CD8-positive, alpha-beta memory T cell (primary cell): ENCODE results near the gene TBC1D9. TPM values are rescaled to one million over a fixed set of nuclear protein-coding genes. Genes with fewer than 3 reads are reported as not detected.

ENCODE experiments used
- CTCF ChIA-PET: fragments of 350-600 bp; sonication (Branson Sonifier 250); formaldehyde crosslinking; loops from one replicate; lab custom pipeline; 2021; ENCODE audit warnings: antibody characterized with exemption; lab: Charles Lee
- POLR2A ChIA-PET: fragments of 350-600 bp; sonication (Branson Sonifier 250); formaldehyde crosslinking; loops from one replicate; lab custom pipeline; 2021; ENCODE audit warnings: antibody characterized with exemption; lab: Charles Lee
- DNase-seq, 5 donors: peaks; one replicate each; pipeline versions ENCODE4 v3.0.0 to v3.0.0-alpha.2; 2020 to 2022; ENCODE audit warnings: mixed read lengths in 1 of 5
- H3K27ac ChIP-seq: one replicate; pipeline ENCODE4 v1.7.0; 2013; ENCODE audit warnings: low read depth, mild to moderate bottlenecking, low read length, moderate library complexity
- H3K27me3 ChIP-seq: 2 replicates; pipeline ENCODE4 v1.7.0; 2013; ENCODE audit warnings: low read length, mild to moderate bottlenecking; ENCODE audit not compliant: insufficient read depth, poor library complexity, severe bottlenecking
- H3K36me3 ChIP-seq: 2 replicates; pipeline ENCODE4 v1.7.0; 2013; ENCODE audit warnings: mild to moderate bottlenecking, low read length, moderate library complexity; ENCODE audit not compliant: insufficient read depth
- H3K4me1 ChIP-seq: 2 replicates; pipeline ENCODE4 v1.7.0; 2013; ENCODE audit warnings: mild to moderate bottlenecking, low read length, moderate library complexity; ENCODE audit not compliant: insufficient read depth
- H3K4me3 ChIP-seq: 2 replicates; pipeline ENCODE4 v1.7.0; 2013; ENCODE audit warnings: mild to moderate bottlenecking, low read length
- H3K9me3 ChIP-seq: 2 replicates; pipeline ENCODE4 v1.7.0; 2013; ENCODE audit warnings: mild to moderate bottlenecking, low read length
- H3K27ac Mint-ChIP-seq, 8 donors: one replicate each; pipeline ENCODE4 v1.8.0; 2020 to 2021; ENCODE audit warnings: mixed read lengths in 8 of 8, mild to moderate bottlenecking in 6 of 8, inconsistent platforms in 3 of 8, moderate library complexity in 3 of 8
- H3K27me3 Mint-ChIP-seq, 2 donors: one replicate each; pipeline ENCODE4 v1.8.0; 2020 to 2021; ENCODE audit warnings: mixed read lengths in 2 of 2, mild to moderate bottlenecking in 1 of 2, moderate library complexity in 1 of 2
- H3K36me3 Mint-ChIP-seq, 3 donors: one replicate each; pipeline ENCODE4 v1.8.0; 2020 to 2021; ENCODE audit warnings: mixed read lengths in 3 of 3, inconsistent platforms in 1 of 3, mild to moderate bottlenecking in 1 of 3
- H3K4me1 Mint-ChIP-seq, 3 donors: one replicate each; pipeline ENCODE4 v1.8.0; 2020 to 2021; ENCODE audit warnings: mixed read lengths in 3 of 3, inconsistent platforms in 1 of 3, mild to moderate bottlenecking in 1 of 3
- H3K4me3 Mint-ChIP-seq, 7 donors: one replicate each; pipeline ENCODE4 v1.8.0; 2020 to 2021; ENCODE audit warnings: mixed read lengths in 7 of 7, mild to moderate bottlenecking in 6 of 7, moderate library complexity in 4 of 7, inconsistent platforms in 2 of 7
- H3K9me3 Mint-ChIP-seq, 5 donors: one replicate each; pipeline ENCODE4 v1.8.0; 2020 to 2022; ENCODE audit warnings: mixed read lengths in 5 of 5, mild to moderate bottlenecking in 3 of 5, moderate library complexity in 2 of 5, inconsistent platforms in 1 of 5
- polyA plus RNA-seq: library from polyadenylated mRNA; unstranded; fragments of 300-500 nt; fragmentation: Illumina TruSeq; gene quantifications from one replicate; pipeline ENCODE4 v1.2.3, GENCODE V29; 2021
- total RNA-seq, 2 experiments: library from RNA; stranded (reverse); gene quantifications; one replicate each; pipeline ENCODE4 v1.2.3, GENCODE V29; 2021

Gene TBC1D9
- total and polyA plus RNA-seq, 3 experiments from 2014 or later = 0.13 to 0.46 TPM; not detected in 1

DNA sequence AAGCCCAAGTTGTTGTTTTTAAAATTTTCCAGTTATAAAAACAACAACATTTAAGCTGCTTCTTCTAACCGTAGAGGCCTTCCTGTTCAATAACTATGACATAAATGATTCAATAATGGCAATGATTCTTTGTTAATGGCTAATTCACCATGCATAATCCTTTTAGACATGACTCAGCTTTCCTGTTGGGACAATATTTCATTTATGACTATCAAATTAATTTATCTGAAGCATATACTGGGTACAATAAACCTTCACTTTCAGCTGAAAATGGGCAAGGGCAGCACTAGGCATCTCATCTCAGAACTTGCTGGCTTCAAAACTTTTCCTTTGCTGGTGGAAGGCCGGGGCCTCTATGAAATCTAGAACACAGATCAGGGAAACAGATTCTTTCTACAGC, 38.9 kb downstream of the TBC1D9 start:
- Mint-ChIP-seq H3K9me3 (peaks cover 0 to 4% (median 0%) of the 10 kb centered on the region in 5 donors), H3K36me3 (no peaks in the 10 kb centered on the region), H3K27ac (peak overlapping the region in 1 of 8 donors; percentile 15), H3K27me3 (peaks cover 0 to 9% of the 10 kb centered on the region in 2 donors), H3K4me1 (peaks cover 10 to 14% (median 11%) of the 10 kb centered on the region in 3 donors), H3K4me3 (no peak overlapping the region)
- peaks cover 9% of the 10 kb centered on the region for H3K4me1 ChIP-seq
- CTCF ChIA-PET = no interaction called here
- POLR2A ChIA-PET = no interaction called here
- H3K36me3 ChIP-seq = no peaks in the 10 kb centered on the region
- DNase-seq = no peak
- H3K27ac ChIP-seq = no peak overlapping the region
- H3K9me3 ChIP-seq = no peaks in the 10 kb centered on the region
- no peaks in the 10 kb centered on the region for H3K27me3 ChIP-seq
- H3K4me3 ChIP-seq = no peak overlapping the region

DNA sequence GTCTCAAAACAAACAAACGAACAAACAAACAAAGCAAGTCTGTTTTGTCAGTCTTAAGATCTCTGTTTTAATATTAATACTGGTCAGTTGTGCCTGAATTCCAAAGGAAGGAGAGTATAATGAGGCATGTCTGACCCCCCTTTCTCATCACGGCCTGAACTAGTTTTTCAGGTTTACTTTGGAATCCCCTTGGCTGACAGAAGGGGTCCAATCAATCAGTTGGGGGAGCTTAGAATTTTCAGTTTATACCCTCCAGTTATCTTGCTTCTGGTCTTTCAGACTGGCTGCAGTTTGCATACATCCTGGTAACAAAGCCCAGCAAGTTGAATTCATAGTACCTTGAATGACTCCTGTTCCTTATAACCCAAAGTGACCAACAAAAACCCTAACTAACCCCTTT, 41.1 kb downstream of the TBC1D9 start:
- Histone ChIP-seq H3K9me3 (no peaks in the 10 kb centered on the region), H3K36me3 (no peaks in the 10 kb centered on the region), H3K4me1 (no peaks in the 10 kb centered on the region), H3K27ac (no peak overlapping the region), H3K27me3 (no peaks in the 10 kb centered on the region), H3K4me3 (no peak overlapping the region)
- no peak overlapping the region for H3K4me3 Mint-ChIP-seq
- peaks cover 0 to 4% (median 1%) of the 10 kb centered on the region in 3 donors for H3K4me1 Mint-ChIP-seq
- H3K27ac Mint-ChIP-seq = no peak overlapping the region
- no peak for DNase-seq
- H3K36me3 Mint-ChIP-seq = no peaks in the 10 kb centered on the region
- H3K9me3 Mint-ChIP-seq = peaks cover 0 to 4% (median 0%) of the 10 kb centered on the region in 5 donors
- peaks cover 0 to 4% of the 10 kb centered on the region in 2 donors for H3K27me3 Mint-ChIP-seq
- ChIA-PET CTCF (interaction anchor here (0.7 kb wide), 1 partner anchor 43 kb away, joined by 3 read pairs; no protein-coding TSS in a partner anchor), POLR2A (no interaction called here)

DNA sequence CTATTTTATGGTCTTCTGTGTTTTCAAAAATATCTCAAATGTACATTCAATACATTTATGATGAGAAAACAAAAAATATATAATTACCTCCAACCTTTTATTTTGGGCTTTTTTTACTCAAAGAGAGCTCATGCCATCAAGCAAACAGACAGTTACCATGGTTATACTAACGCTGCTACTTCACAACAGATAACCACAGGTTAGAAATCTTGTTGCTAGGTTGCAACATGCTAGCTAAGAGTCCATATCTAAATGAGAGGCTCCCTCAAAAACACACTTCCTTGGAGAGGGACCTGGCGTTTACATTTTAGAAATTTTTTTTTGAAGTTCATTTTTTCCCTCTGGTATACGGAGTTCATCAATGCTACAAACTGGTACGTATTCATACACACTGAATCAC, 44.3 kb downstream of the TBC1D9 start:
- H3K36me3 ChIP-seq = no peaks in the 10 kb centered on the region
- no peak for DNase-seq
- peaks cover 3 to 4% of the 10 kb centered on the region in 2 donors for H3K27me3 Mint-ChIP-seq
- no peaks in the 10 kb centered on the region for H3K9me3 ChIP-seq
- no peaks in the 10 kb centered on the region for H3K4me1 ChIP-seq
- H3K9me3 Mint-ChIP-seq = peaks cover 0 to 4% (median 0%) of the 10 kb centered on the region in 5 donors
- H3K27me3 ChIP-seq = no peaks in the 10 kb centered on the region
- POLR2A ChIA-PET = no interaction called here
- no peak overlapping the region for H3K27ac Mint-ChIP-seq
- H3K4me3 ChIP-seq = no peak overlapping the region
- CTCF ChIA-PET = no interaction called here
- no peak overlapping the region for H3K4me3 Mint-ChIP-seq
- H3K27ac ChIP-seq = no peak overlapping the region
- peaks cover 0 to 4% (median 0%) of the 10 kb centered on the region in 3 donors for H3K4me1 Mint-ChIP-seq
- no peaks in the 10 kb centered on the region for H3K36me3 Mint-ChIP-seq

DNA sequence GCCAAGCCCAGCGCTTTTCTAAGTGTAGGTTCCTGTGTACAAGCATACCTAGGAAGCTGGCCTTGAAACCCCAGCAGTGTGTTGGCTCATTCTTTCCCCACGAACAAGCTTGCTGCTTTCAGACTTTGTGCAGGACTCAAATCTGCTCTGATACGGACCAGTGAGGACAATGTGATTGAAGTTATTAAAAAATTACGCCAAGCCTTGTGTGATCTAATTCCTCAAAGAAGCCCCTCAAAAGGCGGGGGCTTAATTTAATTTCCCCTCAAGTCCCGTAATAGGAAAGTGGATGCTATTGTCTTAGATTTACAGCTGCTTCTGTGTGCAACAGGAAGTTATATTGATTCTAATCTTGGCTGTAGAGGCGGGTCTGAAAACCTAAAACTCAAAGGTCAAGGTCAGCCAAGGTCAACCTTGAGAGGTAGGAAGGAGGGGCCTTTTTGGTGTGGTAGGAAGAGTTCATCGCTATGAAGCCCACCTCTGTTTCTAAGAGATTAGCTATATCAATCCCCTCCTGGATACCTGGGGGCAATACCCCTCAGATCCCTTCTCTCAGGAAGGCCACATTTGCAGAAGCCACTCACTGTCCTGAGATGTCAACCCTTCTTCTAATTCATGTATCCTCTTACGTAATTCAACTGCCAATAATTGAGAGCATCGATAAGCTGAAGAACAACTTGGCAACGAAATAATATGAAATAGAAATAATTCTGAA, 45.1 kb downstream of the TBC1D9 start:
- peaks cover 0 to 4% (median 0%) of the 10 kb centered on the region in 5 donors for H3K9me3 Mint-ChIP-seq
- CTCF ChIA-PET = no interaction called here
- no peak for DNase-seq
- H3K27me3 Mint-ChIP-seq = peaks cover 3 to 4% of the 10 kb centered on the region in 2 donors
- Histone ChIP-seq H3K36me3 (no peaks in the 10 kb centered on the region), H3K4me1 (no peaks in the 10 kb centered on the region), H3K4me3 (no peak overlapping the region), H3K9me3 (no peaks in the 10 kb centered on the region), H3K27me3 (no peaks in the 10 kb centered on the region), H3K27ac (no peak overlapping the region)
- H3K27ac Mint-ChIP-seq = no peak overlapping the region
- H3K4me1 Mint-ChIP-seq = peaks cover 0 to 4% (median 0%) of the 10 kb centered on the region in 3 donors
- POLR2A ChIA-PET = no interaction called here
- no peaks in the 10 kb centered on the region for H3K36me3 Mint-ChIP-seq
- H3K4me3 Mint-ChIP-seq = no peak overlapping the region

DNA sequence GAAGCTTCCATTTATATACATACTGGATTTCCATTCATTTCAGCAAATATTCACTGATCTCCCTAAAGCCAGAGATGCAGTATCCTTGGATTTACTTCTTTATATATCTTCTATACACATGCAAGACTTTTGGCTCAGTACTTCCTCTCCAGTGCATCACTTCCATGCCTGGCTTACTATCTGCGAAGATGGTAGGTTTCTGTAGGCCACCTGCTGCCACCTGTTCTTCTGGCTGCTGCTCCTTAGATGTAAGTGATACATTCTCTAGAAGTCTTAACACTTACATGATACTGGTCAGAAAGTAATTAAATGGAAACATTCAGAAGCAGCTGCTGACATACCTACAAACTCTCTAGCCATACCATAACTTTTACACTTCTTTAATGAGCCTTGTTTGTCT, 48.9 kb downstream of the TBC1D9 start:
- no peak overlapping the region for H3K27ac ChIP-seq
- H3K4me1 ChIP-seq = no peaks in the 10 kb centered on the region
- DNase-seq = no peak
- Mint-ChIP-seq H3K4me3 (no peak overlapping the region), H3K27me3 (peaks cover 0 to 3% of the 10 kb centered on the region in 2 donors), H3K9me3 (no peaks in the 10 kb centered on the region), H3K4me1 (peaks cover 0 to 4% (median 0%) of the 10 kb centered on the region in 3 donors), H3K36me3 (no peaks in the 10 kb centered on the region), H3K27ac (no peak overlapping the region)
- no peaks in the 10 kb centered on the region for H3K9me3 ChIP-seq
- CTCF ChIA-PET = no interaction called here
- H3K36me3 ChIP-seq = no peaks in the 10 kb centered on the region
- H3K27me3 ChIP-seq = no peaks in the 10 kb centered on the region
- POLR2A ChIA-PET = no interaction called here
- H3K4me3 ChIP-seq = no peak overlapping the region

DNA sequence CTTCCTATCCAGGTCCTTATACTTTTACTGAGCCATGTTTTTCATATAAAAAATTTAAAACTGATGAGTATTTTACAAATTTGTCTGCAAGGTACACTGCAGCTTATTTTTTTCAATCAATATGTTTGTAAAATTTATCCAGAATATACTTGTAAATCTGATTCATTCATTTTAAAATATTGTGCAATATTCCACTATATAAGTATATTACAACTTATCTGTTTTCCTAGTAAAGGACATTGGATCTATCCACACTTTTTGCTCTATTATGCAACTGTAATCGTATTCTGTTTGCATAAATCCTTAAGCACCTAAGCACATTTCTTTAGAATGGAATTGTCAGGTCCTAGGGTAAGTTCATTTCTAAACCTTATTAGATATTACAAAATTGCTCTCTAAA, 49.5 kb downstream of the TBC1D9 start:
- ChIA-PET CTCF (no interaction called here), POLR2A (no interaction called here)
- Mint-ChIP-seq H3K4me3 (no peak overlapping the region), H3K36me3 (no peaks in the 10 kb centered on the region), H3K27me3 (peaks cover 0 to 3% of the 10 kb centered on the region in 2 donors), H3K4me1 (peaks cover 0 to 4% (median 0%) of the 10 kb centered on the region in 3 donors), H3K27ac (no peak overlapping the region), H3K9me3 (no peaks in the 10 kb centered on the region)
- H3K36me3 ChIP-seq = no peaks in the 10 kb centered on the region
- H3K27ac ChIP-seq = no peak overlapping the region
- no peak for DNase-seq
- no peaks in the 10 kb centered on the region for H3K4me1 ChIP-seq
- no peaks in the 10 kb centered on the region for H3K9me3 ChIP-seq
- no peaks in the 10 kb centered on the region for H3K27me3 ChIP-seq
- no peak overlapping the region for H3K4me3 ChIP-seq

DNA sequence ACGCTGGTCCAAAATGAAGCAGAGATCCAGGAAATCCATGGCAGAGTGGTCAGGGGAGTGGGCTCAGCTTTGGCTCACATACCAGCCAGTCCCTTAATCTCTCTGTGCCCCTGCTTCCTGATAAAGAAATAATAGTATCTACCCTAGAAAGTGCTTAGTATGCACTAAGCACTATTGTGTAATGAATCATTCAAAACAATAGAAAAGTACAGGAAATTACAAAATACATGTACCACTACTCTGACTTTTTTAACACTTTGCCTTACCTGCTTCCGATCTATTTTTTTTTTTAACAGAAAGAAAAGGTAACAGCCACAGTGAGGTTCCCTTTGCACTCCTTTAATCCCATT, 49.9 kb downstream of the TBC1D9 start:
- peaks cover 0 to 3% of the 10 kb centered on the region in 2 donors for H3K27me3 Mint-ChIP-seq
- peak overlapping the region in 1 of 8 donors; percentile 21 for H3K27ac Mint-ChIP-seq
- no peaks in the 10 kb centered on the region for H3K36me3 ChIP-seq
- H3K9me3 Mint-ChIP-seq = no peaks in the 10 kb centered on the region
- POLR2A ChIA-PET = no interaction called here
- H3K4me3 ChIP-seq = no peak overlapping the region
- no peak overlapping the region for H3K27ac ChIP-seq
- peaks cover 0 to 4% (median 0%) of the 10 kb centered on the region in 3 donors for H3K4me1 Mint-ChIP-seq
- CTCF ChIA-PET = no interaction called here
- no peaks in the 10 kb centered on the region for H3K36me3 Mint-ChIP-seq
- no peaks in the 10 kb centered on the region for H3K27me3 ChIP-seq
- DNase-seq = no peak
- H3K4me3 Mint-ChIP-seq = no peak overlapping the region
- H3K9me3 ChIP-seq = no peaks in the 10 kb centered on the region
- H3K4me1 ChIP-seq = no peaks in the 10 kb centered on the region

DNA sequence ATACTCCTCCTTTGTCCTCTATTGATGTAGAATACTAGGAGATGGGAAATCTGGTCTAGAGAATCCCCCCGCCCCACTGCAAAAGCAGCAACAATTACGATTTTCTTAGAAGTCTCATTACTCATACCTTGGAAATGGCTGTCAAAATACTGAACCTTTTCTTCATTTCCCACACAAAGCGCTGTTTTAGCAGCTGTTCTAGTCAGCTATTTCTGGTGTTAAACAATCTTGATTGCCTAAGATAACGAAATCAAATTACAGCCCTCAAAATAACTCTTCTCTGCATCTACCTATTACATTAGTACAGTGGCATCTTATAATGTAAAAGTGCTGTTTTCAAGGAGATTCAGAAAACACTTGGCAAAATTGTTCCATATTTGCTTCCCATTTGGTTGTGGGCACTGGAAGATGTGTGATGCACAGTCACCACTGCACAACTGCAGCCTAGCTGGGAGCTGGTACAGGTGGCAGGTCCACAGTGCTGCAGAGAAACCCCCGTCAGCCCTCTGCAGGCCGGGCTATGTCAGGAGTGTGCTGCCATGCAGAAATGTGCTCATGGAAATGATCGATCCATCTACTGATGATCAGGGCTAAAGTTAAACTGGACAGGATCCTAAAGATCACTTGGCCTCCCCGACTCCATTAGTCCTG, 50.4 kb downstream of the TBC1D9 start:
- no peaks in the 10 kb centered on the region for H3K9me3 Mint-ChIP-seq
- Histone ChIP-seq H3K4me1 (no peaks in the 10 kb centered on the region), H3K9me3 (no peaks in the 10 kb centered on the region), H3K4me3 (no peak overlapping the region), H3K27ac (no peak overlapping the region), H3K27me3 (no peaks in the 10 kb centered on the region), H3K36me3 (no peaks in the 10 kb centered on the region)
- H3K4me1 Mint-ChIP-seq = no peaks in the 10 kb centered on the region
- H3K27ac Mint-ChIP-seq = peak overlapping the region in 1 of 8 donors; percentile 21
- H3K4me3 Mint-ChIP-seq = no peak overlapping the region
- ChIA-PET CTCF (no interaction called here), POLR2A (no interaction called here)
- no peaks in the 10 kb centered on the region for H3K36me3 Mint-ChIP-seq
- DNase-seq = no peak
- peaks cover 0 to 3% of the 10 kb centered on the region in 2 donors for H3K27me3 Mint-ChIP-seq
